ENCODE measurements around the gene PKD2. TPM values are rescaled to one million over a fixed set of nuclear protein-coding genes. Genes with fewer than 3 reads are reported as not detected.

PKD2 gene
- total RNA-seq, 1 experiment from 2014 or later, result 21.4 TPM

DNA sequence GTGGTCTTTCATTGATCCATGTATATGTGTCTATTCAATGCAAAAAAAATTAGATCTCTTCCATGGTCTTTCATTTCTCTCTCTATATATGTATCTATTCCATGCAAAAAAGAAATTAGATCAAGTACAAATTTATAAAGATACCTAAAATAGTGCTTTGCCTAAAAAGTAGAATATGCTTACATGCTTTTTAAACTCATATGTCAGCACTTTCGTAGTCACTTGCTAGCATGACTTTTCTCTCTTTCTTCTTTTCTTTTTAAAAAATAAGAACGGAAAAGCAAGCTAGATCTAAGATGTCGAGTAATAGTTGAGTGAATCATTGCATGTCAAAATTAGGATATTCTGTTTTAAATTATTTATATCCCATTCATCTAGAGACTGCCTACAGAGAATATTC, 50.9 kb downstream of the PKD2 start (continued):
- no peak for TF ChIP-seq ELF4 (CRISPR knock-in tag; IDR thresholded peaks at IDR 0.05; ENCODE audit: low read depth)
- no peak for TF ChIP-seq TEAD4 (CRISPR knock-in tag; IDR thresholded peaks at IDR 0.05)
- TF ChIP-seq JAZF1 (CRISPR knock-in tag; IDR thresholded peaks at IDR 0.05), result no peak
- TF ChIP-seq SOX15 (CRISPR knock-in tag; IDR thresholded peaks at IDR 0.05), result no peak
- TF ChIP-seq FOXK1 (CRISPR knock-in tag; IDR thresholded peaks at IDR 0.05), result no peak
- TF ChIP-seq, protein P1, sequence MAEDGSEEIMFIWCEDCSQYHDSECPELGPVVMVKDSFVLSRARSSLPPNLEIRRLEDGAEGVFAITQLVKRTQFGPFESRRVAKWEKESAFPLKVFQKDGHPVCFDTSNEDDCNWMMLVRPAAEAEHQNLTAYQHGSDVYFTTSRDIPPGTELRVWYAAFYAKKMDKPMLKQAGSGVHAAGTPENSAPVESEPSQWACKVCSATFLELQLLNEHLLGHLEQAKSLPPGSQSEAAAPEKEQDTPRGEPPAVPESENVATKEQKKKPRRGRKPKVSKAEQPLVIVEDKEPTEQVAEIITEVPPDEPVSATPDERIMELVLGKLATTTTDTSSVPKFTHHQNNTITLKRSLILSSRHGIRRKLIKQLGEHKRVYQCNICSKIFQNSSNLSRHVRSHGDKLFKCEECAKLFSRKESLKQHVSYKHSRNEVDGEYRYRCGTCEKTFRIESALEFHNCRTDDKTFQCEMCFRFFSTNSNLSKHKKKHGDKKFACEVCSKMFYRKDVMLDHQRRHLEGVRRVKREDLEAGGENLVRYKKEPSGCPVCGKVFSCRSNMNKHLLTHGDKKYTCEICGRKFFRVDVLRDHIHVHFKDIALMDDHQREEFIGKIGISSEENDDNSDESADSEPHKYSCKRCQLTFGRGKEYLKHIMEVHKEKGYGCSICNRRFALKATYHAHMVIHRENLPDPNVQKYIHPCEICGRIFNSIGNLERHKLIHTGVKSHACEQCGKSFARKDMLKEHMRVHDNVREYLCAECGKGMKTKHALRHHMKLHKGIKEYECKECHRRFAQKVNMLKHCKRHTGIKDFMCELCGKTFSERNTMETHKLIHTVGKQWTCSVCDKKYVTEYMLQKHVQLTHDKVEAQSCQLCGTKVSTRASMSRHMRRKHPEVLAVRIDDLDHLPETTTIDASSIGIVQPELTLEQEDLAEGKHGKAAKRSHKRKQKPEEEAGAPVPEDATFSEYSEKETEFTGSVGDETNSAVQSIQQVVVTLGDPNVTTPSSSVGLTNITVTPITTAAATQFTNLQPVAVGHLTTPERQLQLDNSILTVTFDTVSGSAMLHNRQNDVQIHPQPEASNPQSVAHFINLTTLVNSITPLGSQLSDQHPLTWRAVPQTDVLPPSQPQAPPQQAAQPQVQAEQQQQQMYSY (CRISPR knock-in tag; IDR thresholded peaks at IDR 0.05), result no peak
- no peak for TF ChIP-seq FOXJ3 (CRISPR knock-in tag; IDR thresholded peaks at IDR 0.05; ENCODE audit: borderline replicate concordance)
- no peak for TF ChIP-seq ZNF423 (CRISPR knock-in tag; IDR thresholded peaks at IDR 0.05)
- TF ChIP-seq, protein P2, sequence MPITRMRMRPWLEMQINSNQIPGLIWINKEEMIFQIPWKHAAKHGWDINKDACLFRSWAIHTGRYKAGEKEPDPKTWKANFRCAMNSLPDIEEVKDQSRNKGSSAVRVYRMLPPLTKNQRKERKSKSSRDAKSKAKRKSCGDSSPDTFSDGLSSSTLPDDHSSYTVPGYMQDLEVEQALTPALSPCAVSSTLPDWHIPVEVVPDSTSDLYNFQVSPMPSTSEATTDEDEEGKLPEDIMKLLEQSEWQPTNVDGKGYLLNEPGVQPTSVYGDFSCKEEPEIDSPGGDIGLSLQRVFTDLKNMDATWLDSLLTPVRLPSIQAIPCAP (CRISPR knock-in tag; IDR thresholded peaks at IDR 0.05), result no peak
- no peak for TF ChIP-seq NR1H2 (CRISPR knock-in tag; IDR thresholded peaks at IDR 0.05)
- TF ChIP-seq TCF7 (CRISPR knock-in tag; IDR thresholded peaks at IDR 0.05; ENCODE audit: low read depth), result no peak

DNA sequence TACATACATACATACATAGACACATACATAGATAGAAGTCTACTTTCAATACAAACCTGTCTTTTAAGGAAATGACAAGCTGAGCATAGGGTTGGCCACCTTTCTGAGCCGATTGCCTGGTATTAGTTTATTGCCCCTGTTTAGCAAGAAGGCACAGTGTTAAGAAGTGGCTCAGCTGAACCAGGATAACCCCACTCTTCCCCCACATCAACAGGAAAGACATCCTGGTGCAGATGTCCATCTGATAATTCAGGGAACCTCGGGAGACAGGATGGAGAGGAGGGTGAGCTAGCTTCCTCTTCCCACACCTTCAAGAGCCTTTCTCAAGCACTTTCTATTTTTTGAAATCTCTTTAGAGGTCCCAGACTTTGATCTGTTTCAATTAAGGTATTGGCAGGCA, 52.3 kb downstream of the PKD2 start:
- Mint-ChIP-seq H3K27ac (no peak overlapping the region), H3K27me3 (ENCODE audit: low read depth) (no peaks in the 10 kb centered on the region), H3K9me3 (no peaks in the 10 kb centered on the region), H3K4me1 (no peaks in the 10 kb centered on the region), H3K36me3 (peaks cover 53% of the 10 kb centered on the region), H3K4me3 (no peak overlapping the region)
- ChIA-PET CTCF (no interaction called here), POLR2A (no interaction called here)
- no peak for DNase-seq (ENCODE audit: low spot score)
- ATAC-seq, result no peak
- TF ChIP-seq, protein P3, sequence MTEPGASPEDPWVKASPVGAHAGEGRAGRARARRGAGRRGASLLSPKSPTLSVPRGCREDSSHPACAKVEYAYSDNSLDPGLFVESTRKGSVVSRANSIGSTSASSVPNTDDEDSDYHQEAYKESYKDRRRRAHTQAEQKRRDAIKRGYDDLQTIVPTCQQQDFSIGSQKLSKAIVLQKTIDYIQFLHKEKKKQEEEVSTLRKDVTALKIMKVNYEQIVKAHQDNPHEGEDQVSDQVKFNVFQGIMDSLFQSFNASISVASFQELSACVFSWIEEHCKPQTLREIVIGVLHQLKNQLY (CRISPR knock-in tag; IDR thresholded peaks at IDR 0.05), result no peak
- TF ChIP-seq ZNF671 (CRISPR knock-in tag; IDR thresholded peaks at IDR 0.05) (no peak), ETV6 (CRISPR knock-in tag; IDR thresholded peaks at IDR 0.05) (no peak), CREB1 (CRISPR knock-in tag; IDR thresholded peaks at IDR 0.05) (no peak), CREM (CRISPR knock-in tag; IDR thresholded peaks at IDR 0.05) (no peak), RELA (CRISPR knock-in tag; IDR thresholded peaks at IDR 0.05; ENCODE audit: borderline replicate concordance) (no peak), NFATC4 (CRISPR knock-in tag; IDR thresholded peaks at IDR 0.05) (no peak), ESRRA (CRISPR knock-in tag; IDR thresholded peaks at IDR 0.05; ENCODE audit: borderline replicate concordance) (no peak), SMAD3 (CRISPR knock-in tag; IDR thresholded peaks at IDR 0.05; ENCODE audit: borderline replicate concordance) (no peak), ZNF219 (CRISPR knock-in tag; IDR thresholded peaks at IDR 0.05; ENCODE audit: borderline replicate concordance) (no peak)
- TF ChIP-seq, protein P4, sequence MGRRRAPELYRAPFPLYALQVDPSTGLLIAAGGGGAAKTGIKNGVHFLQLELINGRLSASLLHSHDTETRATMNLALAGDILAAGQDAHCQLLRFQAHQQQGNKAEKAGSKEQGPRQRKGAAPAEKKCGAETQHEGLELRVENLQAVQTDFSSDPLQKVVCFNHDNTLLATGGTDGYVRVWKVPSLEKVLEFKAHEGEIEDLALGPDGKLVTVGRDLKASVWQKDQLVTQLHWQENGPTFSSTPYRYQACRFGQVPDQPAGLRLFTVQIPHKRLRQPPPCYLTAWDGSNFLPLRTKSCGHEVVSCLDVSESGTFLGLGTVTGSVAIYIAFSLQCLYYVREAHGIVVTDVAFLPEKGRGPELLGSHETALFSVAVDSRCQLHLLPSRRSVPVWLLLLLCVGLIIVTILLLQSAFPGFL (CRISPR knock-in tag; IDR thresholded peaks at IDR 0.05; ENCODE audit: borderline replicate concordance), result no peak
- TF ChIP-seq, protein P5, sequence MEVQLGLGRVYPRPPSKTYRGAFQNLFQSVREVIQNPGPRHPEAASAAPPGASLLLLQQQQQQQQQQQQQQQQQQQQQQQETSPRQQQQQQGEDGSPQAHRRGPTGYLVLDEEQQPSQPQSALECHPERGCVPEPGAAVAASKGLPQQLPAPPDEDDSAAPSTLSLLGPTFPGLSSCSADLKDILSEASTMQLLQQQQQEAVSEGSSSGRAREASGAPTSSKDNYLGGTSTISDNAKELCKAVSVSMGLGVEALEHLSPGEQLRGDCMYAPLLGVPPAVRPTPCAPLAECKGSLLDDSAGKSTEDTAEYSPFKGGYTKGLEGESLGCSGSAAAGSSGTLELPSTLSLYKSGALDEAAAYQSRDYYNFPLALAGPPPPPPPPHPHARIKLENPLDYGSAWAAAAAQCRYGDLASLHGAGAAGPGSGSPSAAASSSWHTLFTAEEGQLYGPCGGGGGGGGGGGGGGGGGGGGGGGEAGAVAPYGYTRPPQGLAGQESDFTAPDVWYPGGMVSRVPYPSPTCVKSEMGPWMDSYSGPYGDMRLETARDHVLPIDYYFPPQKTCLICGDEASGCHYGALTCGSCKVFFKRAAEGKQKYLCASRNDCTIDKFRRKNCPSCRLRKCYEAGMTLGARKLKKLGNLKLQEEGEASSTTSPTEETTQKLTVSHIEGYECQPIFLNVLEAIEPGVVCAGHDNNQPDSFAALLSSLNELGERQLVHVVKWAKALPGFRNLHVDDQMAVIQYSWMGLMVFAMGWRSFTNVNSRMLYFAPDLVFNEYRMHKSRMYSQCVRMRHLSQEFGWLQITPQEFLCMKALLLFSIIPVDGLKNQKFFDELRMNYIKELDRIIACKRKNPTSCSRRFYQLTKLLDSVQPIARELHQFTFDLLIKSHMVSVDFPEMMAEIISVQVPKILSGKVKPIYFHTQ (CRISPR knock-in tag; IDR thresholded peaks at IDR 0.05), result no peak
- TF ChIP-seq, protein P6, sequence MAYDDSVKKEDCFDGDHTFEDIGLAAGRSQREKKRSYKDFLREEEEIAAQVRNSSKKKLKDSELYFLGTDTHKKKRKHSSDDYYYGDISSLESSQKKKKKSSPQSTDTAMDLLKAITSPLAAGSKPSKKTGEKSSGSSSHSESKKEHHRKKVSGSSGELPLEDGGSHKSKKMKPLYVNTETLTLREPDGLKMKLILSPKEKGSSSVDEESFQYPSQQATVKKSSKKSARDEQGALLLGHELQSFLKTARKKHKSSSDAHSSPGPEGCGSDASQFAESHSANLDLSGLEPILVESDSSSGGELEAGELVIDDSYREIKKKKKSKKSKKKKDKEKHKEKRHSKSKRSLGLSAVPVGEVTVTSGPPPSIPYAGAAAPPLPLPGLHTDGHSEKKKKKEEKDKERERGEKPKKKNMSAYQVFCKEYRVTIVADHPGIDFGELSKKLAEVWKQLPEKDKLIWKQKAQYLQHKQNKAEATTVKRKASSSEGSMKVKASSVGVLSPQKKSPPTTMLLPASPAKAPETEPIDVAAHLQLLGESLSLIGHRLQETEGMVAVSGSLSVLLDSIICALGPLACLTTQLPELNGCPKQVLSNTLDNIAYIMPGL (CRISPR knock-in tag; IDR thresholded peaks at IDR 0.05), result no peak
- TF ChIP-seq, protein P7, sequence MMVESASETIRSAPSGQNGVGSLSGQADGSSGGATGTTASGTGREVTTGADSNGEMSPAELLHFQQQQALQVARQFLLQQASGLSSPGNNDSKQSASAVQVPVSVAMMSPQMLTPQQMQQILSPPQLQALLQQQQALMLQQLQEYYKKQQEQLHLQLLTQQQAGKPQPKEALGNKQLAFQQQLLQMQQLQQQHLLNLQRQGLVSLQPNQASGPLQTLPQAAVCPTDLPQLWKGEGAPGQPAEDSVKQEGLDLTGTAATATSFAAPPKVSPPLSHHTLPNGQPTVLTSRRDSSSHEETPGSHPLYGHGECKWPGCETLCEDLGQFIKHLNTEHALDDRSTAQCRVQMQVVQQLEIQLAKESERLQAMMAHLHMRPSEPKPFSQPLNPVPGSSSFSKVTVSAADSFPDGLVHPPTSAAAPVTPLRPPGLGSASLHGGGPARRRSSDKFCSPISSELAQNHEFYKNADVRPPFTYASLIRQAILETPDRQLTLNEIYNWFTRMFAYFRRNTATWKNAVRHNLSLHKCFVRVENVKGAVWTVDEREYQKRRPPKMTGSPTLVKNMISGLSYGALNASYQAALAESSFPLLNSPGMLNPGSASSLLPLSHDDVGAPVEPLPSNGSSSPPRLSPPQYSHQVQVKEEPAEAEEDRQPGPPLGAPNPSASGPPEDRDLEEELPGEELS (CRISPR knock-in tag; IDR thresholded peaks at IDR 0.05), result no peak
